Stimulated activated naive CD8-positive, alpha-beta T cell treated with anti-CD3 and anti-CD28 coated beads, Interleukin-15, amount 100 ng/mL, for 72 hours (primary cell): ENCODE results near the gene PSME3IP1.

Experiments used
- ATAC-seq: fragments of 150-1000 bp; cut with Tn5 transposase; 2 replicates; pipeline ENCODE4 v1.10.0; 2021; ENCODE audit warnings: mild to moderate bottlenecking, moderate library complexity
- DNase-seq, 2 donors: peaks; one replicate each; pipeline ENCODE4 v3.0.0; 2021 to 2022
- H3K27ac Mint-ChIP-seq, 2 donors: one replicate each; pipeline ENCODE4 v1.8.0; 2022; ENCODE audit warnings: mild to moderate bottlenecking in 2 of 2, mixed read lengths in 2 of 2, moderate library complexity in 2 of 2
- H3K27me3 Mint-ChIP-seq: one replicate; pipeline ENCODE4 v1.8.0; 2022; ENCODE audit warnings: mixed read lengths
- H3K4me1 Mint-ChIP-seq: one replicate; pipeline ENCODE4 v1.8.0; 2022; ENCODE audit warnings: mild to moderate bottlenecking, mixed read lengths
- H3K4me3 Mint-ChIP-seq, 2 donors: one replicate each; pipeline ENCODE4 v1.8.0; 2022; ENCODE audit warnings: mild to moderate bottlenecking in 2 of 2, mixed read lengths in 2 of 2, moderate library complexity in 1 of 2
- H3K9me3 Mint-ChIP-seq, 2 donors: one replicate each; pipeline ENCODE4 v1.8.0; 2022; ENCODE audit warnings: mixed read lengths in 2 of 2

Gene PSME3IP1, protein sequence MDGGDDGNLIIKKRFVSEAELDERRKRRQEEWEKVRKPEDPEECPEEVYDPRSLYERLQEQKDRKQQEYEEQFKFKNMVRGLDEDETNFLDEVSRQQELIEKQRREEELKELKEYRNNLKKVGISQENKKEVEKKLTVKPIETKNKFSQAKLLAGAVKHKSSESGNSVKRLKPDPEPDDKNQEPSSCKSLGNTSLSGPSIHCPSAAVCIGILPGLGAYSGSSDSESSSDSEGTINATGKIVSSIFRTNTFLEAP

DNA sequence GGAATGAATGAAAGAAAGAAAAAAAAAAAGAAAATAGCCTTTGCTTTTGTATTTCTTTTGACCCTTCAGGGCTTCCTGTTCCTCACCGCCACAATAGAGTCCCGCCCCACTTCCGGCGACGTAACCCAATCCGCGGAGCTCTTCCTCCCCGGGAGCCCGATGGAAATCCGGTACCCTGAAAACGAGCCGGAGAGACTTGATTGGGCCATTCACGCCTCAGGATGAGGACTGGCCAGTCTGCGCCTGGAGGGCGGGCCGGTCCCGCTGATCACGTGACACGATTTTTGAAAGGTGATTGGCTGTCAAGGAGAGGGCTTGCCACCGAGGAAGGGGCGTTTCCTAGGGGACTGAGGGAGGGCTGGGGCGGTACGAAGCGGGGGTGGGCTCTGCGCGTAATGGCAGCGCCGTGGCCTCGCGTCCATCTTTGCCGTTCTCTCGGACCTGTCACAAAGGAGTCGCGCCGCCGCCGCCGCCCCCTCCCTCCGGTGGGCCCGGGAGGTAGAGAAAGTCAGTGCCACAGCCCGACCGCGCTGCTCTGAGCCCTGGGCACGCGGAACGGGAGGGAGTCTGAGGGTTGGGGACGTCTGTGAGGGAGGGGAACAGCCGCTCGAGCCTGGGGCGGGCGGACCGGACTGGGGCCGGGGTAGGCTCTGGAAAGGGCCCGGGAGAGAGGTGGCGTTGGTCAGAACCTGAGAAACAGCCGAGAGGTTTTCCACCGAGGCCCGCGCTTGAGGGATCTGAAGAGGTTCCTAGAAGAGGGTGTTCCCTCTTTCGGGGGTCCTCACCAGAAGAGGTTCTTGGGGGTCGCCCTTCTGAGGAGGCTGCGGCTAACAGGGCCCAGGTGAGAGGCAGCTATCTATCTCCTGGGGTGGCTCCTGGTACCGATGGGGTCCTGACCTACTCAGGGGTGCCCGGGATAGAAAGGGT, at the start of gene PSME3IP1, which contains the start of gene RSPRY1:
Gene PSME3IP1 (minus strand): TSS at position 95 of the 927 bp plus-strand sequence. CDS start 12,185 bp downstream, outside the sequence.
Gene RSPRY1 (plus strand): TSS at position 385 of the 927 bp plus-strand sequence. CDS start 18,330 bp downstream, outside the sequence.
- peak within 1 kb of the TSS; percentile 99 for H3K27ac Mint-ChIP-seq
- H3K4me1 Mint-ChIP-seq, result peaks cover 50% of the 10 kb centered on the region
- H3K27me3 Mint-ChIP-seq, result no peaks in the 10 kb centered on the region
- DNase-seq (peak; percentile 99 to 100), ATAC-seq (peak; percentile 94)
- no peaks in the 10 kb centered on the region for H3K9me3 Mint-ChIP-seq
- H3K4me3 Mint-ChIP-seq, result peak within 1 kb of the TSS; percentile 98

DNA sequence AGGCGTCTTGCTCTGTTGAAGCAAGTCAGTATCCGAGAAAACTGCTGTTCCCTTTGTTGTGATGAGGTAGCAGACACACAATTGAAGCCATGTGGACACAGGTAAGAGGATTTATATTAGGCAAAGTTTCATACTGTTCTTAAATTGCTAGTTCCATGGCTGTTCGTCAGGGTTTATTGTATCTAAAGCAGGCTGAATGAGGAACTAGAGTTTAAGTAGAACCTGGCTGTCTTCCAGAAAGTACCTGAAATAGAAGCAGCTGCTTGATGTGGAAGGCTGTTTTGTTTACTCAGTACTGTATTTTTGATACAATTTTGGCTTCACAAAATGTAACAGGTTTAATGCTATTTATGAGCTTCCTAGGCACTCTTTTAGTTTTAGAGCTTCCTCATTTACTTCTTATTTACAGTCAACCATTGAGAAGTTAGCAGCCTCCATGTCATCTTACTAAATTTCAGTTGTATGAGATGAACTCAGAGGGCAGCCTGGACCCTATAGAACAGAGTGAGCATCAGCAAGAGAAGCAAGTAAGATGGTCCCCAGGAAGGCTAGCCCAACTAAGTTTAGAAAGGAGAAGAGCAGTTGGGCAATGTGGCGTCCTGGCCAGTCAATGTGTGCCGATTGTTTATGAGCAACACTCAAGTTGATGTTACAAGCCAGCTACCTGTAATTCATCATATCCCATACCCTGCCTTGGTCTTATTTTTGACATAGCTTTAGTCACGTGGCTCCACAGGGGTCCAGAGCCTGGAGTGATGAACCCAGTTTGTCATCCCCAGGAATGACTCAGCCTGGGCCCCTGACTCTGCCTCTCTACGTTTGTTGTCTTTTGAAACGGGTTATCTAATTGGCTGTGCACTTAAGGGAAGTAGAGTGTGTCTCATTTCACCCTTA, 49.5 kb upstream of the PSME3IP1 start:
- H3K4me3 Mint-ChIP-seq, result no peak overlapping the region

DNA sequence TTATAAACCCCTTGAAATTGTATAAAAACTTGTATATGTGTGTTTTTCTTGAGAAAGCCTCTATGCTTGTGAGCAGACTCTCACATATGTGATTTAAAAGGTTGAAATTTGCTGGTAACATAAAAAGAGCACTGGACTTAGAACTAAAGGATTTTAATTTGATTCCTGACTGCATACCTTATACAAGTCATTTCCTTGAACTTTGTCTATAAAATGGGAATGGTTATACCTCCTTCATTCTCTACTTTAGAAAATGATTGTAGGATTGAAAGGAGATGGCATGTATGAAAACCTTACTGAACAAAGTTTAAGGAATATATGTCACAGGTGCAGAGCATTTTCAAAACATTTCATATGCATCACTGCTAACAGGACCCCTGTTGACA, 48.9 kb upstream of the PSME3IP1 start:
- Mint-ChIP-seq H3K4me1 (peaks cover 12% of the 10 kb centered on the region), H3K27me3 (no peaks in the 10 kb centered on the region), H3K4me3 (no peak overlapping the region), H3K9me3 (no peaks in the 10 kb centered on the region), H3K27ac (peak overlapping the region in 1 of 2 donors; percentile 29)
- no peak for DNase-seq
- ATAC-seq, result no peak

More for the DNA sequence above, 49.5 kb upstream of the PSME3IP1 start:
- ATAC-seq (peak; percentile 78), DNase-seq (no peak)
- no peaks in the 10 kb centered on the region for H3K27me3 Mint-ChIP-seq
- H3K4me1 Mint-ChIP-seq, result peaks cover 12% of the 10 kb centered on the region
- no peaks in the 10 kb centered on the region for H3K9me3 Mint-ChIP-seq
- peak overlapping the region; percentile 29 to 63 for H3K27ac Mint-ChIP-seq

DNA sequence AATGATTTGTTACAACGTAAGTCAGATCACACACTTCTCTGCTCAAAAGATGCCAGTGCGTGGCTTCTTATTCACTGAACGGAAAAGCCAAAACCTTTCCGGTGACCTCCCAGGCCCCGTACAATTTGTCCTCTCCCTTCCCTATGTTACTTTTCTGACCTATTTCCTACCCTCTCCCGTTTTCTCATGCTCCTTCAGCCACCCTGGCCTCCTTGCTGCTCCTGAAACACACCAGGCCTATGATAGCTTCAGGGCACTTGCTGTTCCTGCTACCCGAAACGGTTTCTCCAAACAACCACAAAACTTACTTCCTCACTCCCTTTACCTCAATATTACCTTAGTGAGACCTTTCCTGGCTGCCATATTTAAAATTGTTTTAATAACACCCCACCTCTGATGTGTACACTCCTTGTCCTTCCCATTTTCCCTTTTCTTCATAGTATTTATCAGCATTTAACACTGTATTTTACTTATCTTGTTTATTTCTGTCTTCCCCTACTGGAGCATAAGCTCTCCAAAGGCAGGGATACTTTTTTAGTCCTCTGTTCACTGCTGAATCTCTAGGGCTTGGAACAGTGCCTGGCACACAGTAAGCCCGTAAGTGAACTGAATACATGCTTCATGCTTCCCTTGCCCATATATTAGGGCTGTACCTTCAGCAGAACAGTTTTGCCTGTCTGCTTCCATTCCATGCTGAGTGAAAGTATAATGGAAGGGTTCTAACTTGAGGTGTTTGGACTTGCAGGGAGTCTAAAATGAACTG, 48.3 kb upstream of the PSME3IP1 start:
- Mint-ChIP-seq H3K27me3 (no peaks in the 10 kb centered on the region), H3K9me3 (no peaks in the 10 kb centered on the region), H3K27ac (no peak overlapping the region), H3K4me1 (peaks cover 12% of the 10 kb centered on the region), H3K4me3 (no peak overlapping the region)
- no peak for DNase-seq
- no peak for ATAC-seq

DNA sequence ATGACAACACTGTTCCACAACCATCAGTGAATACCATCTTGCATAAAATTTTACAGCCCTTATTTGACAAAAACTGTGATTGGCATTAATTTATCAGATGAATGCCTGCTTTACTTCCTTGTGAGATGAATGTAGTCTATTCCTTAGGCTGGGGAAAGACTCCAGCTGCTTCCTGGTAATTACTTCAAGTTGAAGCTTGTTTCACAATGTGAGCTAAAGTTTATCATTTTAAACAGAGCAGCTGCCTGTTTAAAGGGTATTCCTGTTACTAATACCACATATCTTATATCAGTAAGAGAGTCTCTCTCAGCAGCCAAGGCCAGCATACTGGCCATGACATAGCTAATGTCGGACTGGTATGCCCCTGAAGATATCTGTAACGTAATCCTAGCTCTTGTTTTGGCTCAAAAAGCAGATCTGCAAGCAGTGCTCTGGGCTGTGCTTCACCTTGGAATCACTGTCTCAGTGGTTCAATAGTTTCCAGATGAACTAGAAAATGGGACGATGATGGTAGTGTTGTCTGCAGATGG, 46.0 kb upstream of the PSME3IP1 start:
- Mint-ChIP-seq H3K27me3 (no peaks in the 10 kb centered on the region), H3K4me1 (peaks cover 12% of the 10 kb centered on the region), H3K27ac (no peak overlapping the region), H3K4me3 (no peak overlapping the region), H3K9me3 (no peaks in the 10 kb centered on the region)
- ATAC-seq, result no peak
- no peak for DNase-seq

DNA sequence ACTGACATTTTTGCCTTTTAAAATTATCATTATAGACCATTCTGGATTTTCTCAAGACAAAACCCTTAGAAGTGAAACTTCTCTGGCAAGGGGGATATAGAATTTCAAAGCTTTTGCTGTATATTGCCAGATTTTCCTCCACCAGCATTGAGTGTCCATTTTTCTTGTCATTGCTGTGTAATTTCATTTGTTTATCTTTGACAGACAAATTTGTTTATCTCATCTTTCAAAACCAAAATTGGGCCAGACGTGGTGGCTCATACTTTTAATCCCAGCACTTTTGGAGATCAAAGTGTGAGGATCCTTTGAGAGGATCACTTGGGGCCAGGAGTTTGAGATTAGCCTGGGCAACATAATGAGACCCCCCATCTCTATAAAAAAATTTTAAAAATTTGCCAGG, 43.2 kb upstream of the PSME3IP1 start:
- no peaks in the 10 kb centered on the region for H3K9me3 Mint-ChIP-seq
- H3K27ac Mint-ChIP-seq, result no peak overlapping the region
- no peak for DNase-seq
- H3K4me3 Mint-ChIP-seq, result no peak overlapping the region
- ATAC-seq, result no peak
- H3K4me1 Mint-ChIP-seq, result no peaks in the 10 kb centered on the region
- H3K27me3 Mint-ChIP-seq, result no peaks in the 10 kb centered on the region

DNA sequence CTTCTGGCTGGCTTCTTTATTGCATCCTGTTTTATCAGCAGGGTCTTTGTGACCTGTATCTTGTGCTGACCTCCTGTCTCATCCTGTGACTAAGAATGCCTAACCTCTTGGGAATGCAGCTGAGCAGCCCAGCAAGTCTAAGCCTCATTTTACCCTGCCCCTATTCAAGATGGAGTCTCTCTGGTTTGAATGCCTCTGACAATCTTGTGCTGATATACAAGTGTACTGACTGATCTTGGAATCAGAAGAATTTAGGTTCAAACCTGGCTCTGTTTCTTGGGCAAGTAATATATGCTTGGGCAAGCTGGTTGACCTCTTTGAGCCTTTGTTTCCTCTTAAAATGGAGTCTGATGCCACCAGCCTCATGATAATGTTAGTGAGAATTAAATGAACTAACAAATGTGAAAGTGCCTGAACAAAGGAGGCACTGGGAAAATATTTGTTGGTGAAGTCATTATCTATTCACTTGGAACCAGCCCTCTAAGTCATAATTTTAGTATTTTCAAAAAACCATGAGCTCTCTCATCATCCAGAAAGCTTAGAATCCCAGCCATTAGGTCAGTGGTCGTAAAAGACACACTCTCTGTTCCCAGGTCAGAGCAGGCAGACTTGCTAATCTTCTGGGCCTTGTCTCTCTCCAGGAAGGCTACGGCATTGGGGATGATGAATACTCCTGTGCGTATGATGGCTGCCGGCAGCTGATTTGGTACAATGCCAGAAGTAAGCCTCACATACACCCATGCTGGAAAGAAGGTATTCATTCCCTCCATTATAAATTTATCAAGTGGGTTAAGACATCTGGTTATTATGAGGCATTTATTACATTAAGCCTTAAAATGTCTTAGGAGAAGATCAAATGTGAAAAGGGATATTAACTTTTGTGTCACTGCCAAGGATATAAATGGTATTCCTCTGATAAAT, 41.1 kb upstream of the PSME3IP1 start:
- no peak for DNase-seq
- ATAC-seq, result no peak
- no peaks in the 10 kb centered on the region for H3K27me3 Mint-ChIP-seq
- no peak overlapping the region for H3K4me3 Mint-ChIP-seq
- no peaks in the 10 kb centered on the region for H3K4me1 Mint-ChIP-seq
- no peaks in the 10 kb centered on the region for H3K9me3 Mint-ChIP-seq
- H3K27ac Mint-ChIP-seq, result peak overlapping the region in 1 of 2 donors; percentile 46

DNA sequence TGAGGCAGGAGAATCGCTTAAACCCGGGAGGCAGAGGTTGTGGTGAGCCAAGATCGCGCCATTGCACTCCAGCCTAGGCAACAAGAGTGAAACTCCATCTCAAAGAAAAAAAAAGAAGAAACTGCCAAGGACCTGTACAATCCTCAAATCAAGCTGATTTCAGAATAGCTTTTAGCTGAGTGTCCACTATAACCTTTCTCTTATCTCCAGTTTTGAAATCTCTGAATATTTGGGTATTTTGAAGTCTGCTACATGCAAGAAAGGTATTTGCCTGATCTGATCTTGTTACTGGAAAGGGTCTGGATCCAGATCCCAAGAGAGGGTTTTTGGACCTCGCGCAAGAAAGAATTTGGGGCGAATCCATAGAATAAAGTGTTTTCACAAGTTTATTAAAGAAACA, 40.1 kb upstream of the PSME3IP1 start:
- H3K27me3 Mint-ChIP-seq, result no peaks in the 10 kb centered on the region
- DNase-seq, result no peak
- no peak for ATAC-seq
- no peaks in the 10 kb centered on the region for H3K9me3 Mint-ChIP-seq
- H3K4me3 Mint-ChIP-seq, result no peak overlapping the region
- H3K4me1 Mint-ChIP-seq, result no peaks in the 10 kb centered on the region
- no peak overlapping the region for H3K27ac Mint-ChIP-seq

DNA sequence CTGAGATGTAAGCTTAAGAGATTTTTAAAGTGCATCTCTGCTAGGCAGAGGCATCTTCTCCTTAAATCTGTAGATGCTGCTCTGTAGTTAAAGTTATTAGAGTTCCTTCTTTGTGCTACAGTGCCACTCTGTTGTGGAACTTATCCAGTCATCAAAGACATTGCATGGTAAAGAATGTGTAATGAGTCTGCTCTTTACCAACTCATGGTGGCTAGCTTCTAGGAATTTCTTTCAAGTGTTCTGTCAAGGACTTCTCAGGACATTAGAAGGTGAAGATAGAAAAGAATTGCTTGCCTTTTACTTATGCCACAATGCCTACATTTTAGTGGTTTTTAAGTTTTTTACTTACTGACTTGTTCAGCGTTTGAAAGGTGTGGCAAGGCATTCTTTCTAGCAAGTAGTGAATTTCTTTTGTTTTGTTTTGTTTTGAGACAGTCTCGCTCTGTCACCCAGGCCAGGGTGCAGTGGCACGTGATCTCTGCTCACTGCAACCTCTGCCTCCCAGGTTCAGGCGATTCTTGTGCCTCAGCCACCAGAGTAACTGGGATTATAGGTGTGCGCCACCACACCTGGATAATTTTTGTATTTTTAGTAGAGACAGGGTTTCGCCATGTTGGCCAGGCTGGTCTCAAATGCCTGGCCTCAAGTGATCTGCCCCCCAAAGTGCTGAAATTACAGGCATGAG, 39.0 kb upstream of the PSME3IP1 start:
- Mint-ChIP-seq H3K4me3 (no peak overlapping the region), H3K9me3 (no peaks in the 10 kb centered on the region), H3K4me1 (no peaks in the 10 kb centered on the region), H3K27ac (no peak overlapping the region), H3K27me3 (no peaks in the 10 kb centered on the region)
- ATAC-seq, result no peak
- no peak for DNase-seq

DNA sequence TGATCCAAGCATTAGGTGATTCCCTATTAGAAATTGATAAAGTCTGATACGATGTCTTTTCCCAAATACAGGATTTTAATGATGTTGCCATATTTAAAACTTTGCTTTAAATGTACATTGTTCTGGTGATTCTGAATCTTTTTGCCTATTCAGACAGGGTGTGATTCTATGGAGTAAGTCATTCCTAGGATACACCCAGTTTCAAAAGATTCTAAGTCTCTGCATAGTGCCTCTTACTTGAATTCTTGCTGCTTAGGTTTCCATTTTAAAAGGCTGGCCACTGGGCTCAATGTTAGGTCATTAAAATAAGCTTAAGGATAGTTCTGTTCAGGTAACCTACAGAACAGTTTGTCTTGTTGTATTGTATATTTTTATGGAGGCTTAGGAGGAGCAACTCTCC, 37.2 kb upstream of the PSME3IP1 start:
- no peak overlapping the region for H3K27ac Mint-ChIP-seq
- peaks cover 0 to 6% of the 10 kb centered on the region in 2 donors for H3K9me3 Mint-ChIP-seq
- no peak overlapping the region for H3K4me3 Mint-ChIP-seq
- ATAC-seq (no peak), DNase-seq (no peak)
- H3K4me1 Mint-ChIP-seq, result no peaks in the 10 kb centered on the region
- no peaks in the 10 kb centered on the region for H3K27me3 Mint-ChIP-seq

DNA sequence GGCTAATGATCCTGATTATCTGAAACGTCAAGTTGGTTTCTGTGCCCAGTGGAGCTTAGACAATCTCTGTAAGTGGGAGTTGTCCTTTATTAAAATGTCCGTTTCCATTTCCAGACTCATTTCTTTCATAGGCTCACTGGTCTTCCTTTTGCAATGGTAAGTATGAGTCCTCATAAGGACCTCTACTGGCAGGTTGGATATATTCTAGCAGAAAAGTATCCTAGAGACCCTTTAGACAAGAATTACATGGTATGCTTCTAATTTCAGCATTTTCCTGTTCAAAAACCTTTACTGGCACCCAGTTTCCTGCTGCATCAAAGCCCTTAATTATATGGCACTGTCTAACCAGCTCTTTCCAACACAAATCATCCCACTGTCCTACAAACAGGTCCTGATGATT, 31.1 kb upstream of the PSME3IP1 start:
- ATAC-seq, result no peak
- Mint-ChIP-seq H3K4me1 (no peaks in the 10 kb centered on the region), H3K27me3 (no peaks in the 10 kb centered on the region), H3K4me3 (no peak overlapping the region), H3K27ac (no peak overlapping the region), H3K9me3 (peaks cover 9 to 27% of the 10 kb centered on the region in 2 donors)
- no peak for DNase-seq

DNA sequence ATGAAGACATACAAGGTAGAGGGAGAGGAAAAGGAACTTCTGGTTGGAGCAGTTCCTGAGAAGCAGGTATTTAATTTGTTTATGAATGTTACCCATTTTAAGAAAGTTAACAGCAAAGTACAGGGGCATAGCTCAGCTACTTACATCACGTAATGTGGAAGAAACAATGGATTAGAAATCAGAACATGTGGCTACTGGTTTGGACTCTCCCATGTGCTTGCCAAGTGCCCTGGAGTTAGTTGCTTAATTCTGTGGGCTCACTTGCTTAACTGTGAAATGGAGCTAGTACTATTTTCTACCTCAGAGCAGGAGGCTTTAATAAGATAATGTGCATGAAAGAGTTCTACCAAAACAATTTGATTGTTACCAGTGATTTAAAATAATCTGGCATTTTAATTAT, 27.6 kb upstream of the PSME3IP1 start:
- Mint-ChIP-seq H3K27ac (no peak overlapping the region), H3K9me3 (peaks cover 9 to 21% of the 10 kb centered on the region in 2 donors)

DNA sequence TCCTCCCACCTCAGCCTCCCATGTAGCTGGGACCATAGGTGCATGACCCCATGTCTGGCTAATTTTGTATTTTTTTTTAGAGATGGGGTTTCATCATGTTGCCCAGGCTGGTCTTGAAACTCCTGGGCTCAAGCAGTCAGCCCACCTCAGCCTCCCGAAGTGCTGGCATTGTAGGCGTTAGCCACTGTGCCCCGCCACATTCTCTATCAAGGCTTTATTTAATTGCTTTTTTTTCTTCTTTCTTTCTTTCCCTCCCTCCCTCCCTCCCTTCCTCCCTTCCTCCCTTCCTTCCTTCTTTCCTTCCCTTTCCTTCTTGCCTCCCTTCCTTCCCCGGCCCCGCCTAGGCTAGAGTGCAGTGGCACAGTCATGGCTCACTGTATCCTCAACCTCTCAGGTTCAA, 23.9 kb upstream of the PSME3IP1 start:
- Mint-ChIP-seq H3K27me3 (no peaks in the 10 kb centered on the region), H3K27ac (no peak overlapping the region), H3K4me3 (no peak overlapping the region), H3K9me3 (peaks cover 0 to 2% of the 10 kb centered on the region in 2 donors), H3K4me1 (no peaks in the 10 kb centered on the region)
- ATAC-seq, result no peak
- DNase-seq, result no peak

More for the DNA sequence above, 27.6 kb upstream of the PSME3IP1 start:
- no peak for DNase-seq
- ATAC-seq, result no peak
- Mint-ChIP-seq H3K27me3 (no peaks in the 10 kb centered on the region), H3K4me3 (no peak overlapping the region), H3K4me1 (no peaks in the 10 kb centered on the region)
